Measurements from ENCODE around the gene ADRA2A.

ADRA2A gene

GRCh38 chr10:111076682-111077478 is at the start of gene ADRA2A:
TSS of gene ADRA2A (plus strand) at chr10:111077029. CDS start at chr10:111077997, 968 bp downstream.
- peak; percentile 6; the same call in 1 of the 2 replicates for TF ChIP-seq CTCF (conservative IDR thresholded peaks at IDR 0.05)
- H3K27ac ChIP-seq: peak within 1 kb of the TSS; percentile 69

DNA sequence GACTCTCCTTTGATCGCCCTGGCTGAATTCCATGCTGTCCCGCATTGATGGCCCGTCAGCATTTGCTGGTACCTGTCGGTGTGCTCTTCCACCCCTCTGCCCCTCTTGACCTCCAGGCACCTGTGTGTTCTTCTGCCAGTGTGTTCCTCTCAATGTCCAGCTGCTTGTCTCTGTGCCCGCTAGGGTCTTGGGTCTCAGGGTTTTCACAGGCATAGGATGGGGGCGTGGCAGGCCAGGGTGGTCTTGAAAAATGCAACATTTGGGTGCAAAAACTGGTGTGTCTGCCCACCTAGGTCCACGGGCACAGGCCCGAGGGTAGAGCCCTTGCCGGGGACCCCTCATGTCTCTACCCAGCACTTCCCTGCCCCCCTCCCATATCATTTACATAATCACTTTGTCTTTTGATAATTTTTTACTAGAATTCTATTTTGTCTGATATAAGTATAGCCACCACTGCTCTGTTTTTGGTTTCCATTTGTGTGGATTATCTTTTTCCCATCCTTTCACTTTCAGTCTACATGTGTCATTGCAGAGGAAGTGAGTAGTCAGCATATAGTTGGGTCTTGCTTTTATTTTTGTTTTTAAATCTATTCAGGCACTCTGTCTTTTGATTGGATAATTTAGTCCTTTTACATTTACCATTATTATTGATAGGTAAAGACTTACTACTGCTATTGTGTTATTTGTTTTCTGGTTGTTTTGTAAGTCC is 46.6 kb upstream of the ADRA2A start:
- no peak overlapping the region for H3K27ac ChIP-seq
- TF ChIP-seq CTCF (conservative IDR thresholded peaks at IDR 0.05): no peak

DNA sequence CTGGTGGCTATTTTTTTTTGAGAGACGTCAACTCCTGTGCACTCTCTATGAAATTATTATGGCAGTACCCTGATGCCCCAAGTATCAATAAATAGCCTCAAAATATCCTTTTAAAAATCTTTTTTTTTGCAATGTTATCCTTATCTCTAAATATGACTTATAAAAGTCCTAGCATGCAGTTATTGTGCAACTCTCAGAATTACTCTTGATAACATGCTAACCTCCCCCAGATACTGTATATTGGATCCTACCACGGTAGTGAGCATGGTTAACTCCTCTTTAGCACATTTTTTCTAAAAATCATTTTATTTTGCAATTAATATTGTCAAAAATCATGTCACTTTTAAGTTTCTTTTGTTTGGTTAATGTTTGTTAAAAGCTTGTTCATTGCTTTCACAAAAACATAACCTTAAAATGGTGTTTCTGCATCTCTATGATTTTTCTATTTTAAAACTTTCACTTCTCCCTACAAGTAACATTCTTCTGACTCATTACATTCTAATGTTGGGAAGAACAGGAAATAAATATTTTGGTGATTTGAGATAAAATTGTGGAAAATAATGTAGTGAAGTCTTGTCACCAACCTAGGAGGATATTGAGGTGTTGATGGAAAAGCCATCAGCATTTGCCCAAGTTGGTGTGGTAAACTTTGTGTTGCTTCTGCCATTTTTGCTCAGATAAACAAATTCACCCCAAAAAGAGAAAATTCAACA is 42.1 kb upstream of the ADRA2A start:
- no peak overlapping the region for H3K27ac ChIP-seq
- TF ChIP-seq CTCF (conservative IDR thresholded peaks at IDR 0.05): no peak

DNA sequence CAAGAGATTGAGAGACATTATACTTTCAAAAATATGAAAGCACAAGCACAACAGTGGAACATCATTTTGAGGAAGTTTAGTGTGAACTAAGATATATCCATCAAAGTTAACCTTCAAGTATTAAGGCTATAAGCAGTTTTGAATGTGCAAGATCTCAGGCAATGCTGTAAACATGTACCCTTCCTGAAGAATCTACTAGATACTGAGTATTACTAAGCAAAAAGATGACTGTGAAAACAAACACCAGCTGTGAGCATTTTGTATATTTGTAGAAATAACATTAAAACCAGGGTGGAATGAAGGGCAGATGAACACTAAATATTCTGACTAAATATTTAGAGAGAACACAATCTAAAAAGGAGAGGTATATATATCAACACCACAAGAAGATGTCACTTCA is 41.3 kb upstream of the ADRA2A start:
- no peak for TF ChIP-seq CTCF (conservative IDR thresholded peaks at IDR 0.05)

DNA sequence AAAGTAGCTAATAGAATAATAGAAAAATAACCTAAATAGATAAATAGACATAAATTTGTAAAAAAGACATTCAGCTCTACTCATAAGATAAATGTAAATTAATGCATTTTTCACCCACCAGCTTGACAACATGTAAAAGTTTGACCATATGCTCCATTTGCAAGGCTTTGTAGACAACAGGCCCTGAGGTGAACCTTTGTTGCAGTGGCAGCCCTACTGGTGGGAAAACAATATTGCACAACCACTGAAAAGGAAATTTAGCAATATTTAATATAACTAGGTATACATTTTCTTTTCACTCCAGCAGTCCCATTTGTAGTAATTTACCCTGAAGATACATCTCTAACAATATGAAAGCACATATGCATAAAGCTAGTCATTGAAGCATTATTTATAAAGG is 39.0 kb upstream of the ADRA2A start:
- TF ChIP-seq CTCF (conservative IDR thresholded peaks at IDR 0.05): no peak
- no peak overlapping the region for H3K27ac ChIP-seq

More for the DNA sequence above, 41.3 kb upstream of the ADRA2A start:
- no peak overlapping the region for H3K27ac ChIP-seq

- H3K27ac ChIP-seq: no peak overlapping the region
- no peak for TF ChIP-seq CTCF (conservative IDR thresholded peaks at IDR 0.05)
Measured at GRCh38 chr10:111039522-111039921, 37.3 kb upstream of the ADRA2A start.

DNA sequence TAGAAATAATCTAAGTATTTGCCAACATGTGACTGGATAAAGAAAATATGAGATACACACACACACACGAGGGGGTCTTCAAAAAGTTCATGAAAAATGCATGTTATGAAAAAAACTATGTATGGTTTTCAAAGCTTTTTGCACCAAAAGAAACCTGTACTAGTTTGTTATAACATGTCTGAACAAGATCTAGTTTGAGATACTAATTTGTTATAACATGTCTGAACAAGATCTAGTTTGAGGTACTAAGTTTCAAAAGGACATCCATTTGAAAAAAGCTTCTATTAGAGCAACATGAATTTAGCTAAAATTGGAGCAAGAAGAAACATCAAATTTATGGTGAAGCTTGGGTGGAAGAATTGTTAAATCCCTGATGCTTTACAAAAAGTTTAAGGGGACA is 19.8 kb upstream of the ADRA2A start:
- TF ChIP-seq CTCF (conservative IDR thresholded peaks at IDR 0.05): no peak
- H3K27ac ChIP-seq: no peak overlapping the region
